Kidney glomerular epithelial cell (primary cell): ENCODE measurements around the gene SLC2A9.
"Not testable (repeated sequence)": the region's sequence is repeated elsewhere in the genome, so short reads cannot be mapped to it uniquely, and the experiment has no call there.

Experiments used
- DNase-seq: peaks from one replicate; lab custom pipeline; 2025; lab: John Stamatoyannopoulos, UW

Gene SLC2A9

DNA sequence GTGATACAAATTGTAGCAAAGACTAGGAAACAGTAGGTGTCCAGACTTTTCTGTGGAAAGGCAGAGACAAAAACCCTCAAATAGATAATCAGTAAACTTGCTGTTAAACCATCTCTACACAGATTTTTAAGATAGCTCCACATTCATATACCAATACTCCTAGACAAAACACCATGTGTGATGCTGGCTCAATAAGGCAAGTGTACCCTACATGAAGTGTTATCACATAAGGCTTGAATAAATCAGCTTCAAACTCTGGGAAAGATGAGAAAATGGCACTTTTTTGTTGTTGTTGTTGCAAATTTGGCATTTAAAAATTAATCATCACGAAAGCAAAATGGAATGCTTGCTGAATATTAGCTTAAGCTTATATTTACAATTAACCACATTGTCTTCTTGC is 194.7 kb downstream of the SLC2A9 start:
- DNase-seq: no peak

DNA sequence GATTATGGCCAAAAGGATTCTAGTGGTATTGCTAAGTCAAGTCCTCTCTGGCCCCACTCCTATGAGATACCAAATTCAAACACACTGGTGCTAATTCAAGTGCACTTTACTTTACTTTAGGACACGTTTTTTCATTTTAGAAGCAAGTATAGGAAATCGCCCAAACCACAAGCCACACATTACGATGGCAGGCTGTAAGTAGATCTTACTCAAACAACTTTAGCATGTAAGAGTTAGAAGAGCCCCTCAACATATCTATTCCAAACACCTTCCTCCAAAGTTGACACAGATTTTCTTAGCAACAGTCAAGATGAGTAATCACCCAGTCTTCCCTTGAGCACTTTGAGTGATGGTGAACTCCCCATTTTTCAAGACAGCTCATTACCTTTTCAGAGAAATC is 196.2 kb downstream of the SLC2A9 start:
- no peak for DNase-seq

GRCh38 chr4:9820343-9820742 is 201.0 kb downstream of the SLC2A9 start:
- DNase-seq: no peak

DNA sequence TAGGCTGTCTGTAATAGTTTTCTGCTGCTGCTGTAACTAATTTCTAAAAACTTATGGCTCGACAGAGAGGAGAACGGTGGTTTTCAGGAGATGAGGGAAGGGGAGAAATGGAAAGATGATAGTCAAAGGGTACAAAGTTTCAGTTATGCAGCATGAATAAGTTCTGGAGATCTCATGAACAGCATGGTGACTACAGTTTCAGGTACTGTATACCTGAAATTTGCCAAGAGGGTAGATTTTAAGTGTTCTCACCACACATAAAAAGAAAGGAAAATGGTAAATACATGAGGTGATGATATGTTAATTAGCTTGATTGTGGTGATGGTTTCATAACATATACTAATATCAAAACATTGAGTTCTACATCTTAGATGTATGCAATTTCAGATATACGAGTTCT is 205.0 kb downstream of the SLC2A9 start:
- no peak for DNase-seq

- DNase-seq: no peak
Measured at GRCh38 chr4:9812501-9813340, 208.6 kb downstream of the SLC2A9 start.

DNA sequence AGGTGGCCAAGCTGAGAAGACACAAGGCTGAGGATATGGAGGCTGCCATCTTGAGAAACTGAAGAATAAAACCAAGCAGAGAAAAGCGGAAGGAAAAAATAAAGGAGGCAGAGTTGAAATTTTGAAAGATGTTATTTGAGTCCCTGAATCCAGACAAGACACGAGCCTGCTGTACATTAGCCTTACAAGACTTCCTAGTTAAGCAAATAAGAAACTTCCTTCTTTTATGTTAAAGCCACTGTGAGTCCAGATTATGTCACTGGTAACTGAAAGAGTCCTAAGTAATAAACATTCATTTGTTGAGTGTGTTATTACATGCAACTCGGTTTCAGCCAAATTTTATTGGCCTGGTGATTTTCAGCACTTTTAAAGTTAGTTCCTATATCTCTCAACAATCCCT is 209.5 kb downstream of the SLC2A9 start:
- no peak for DNase-seq

DNA sequence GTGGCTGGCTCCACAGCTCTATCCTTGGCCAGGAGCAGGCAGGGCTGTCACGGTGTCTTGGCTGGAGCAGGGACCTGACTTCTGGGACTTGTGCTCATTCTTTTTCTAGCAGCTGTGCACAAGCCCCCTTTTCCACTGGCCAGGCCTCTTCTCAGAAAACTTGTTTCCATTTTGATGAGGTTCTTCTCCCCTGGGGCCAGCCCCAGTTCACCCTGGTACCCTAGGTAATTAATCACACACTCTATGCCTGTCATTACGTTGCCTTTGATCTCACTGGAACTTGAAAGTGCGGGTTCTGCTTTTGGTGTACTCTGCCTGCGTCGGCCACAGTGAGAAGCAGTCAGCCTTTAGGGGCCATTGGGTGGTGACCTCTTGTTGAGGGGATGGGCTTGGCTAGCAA is 213.2 kb downstream of the SLC2A9 start:
- no peak for DNase-seq

- peak; percentile 11 for DNase-seq
Measured at GRCh38 chr4:9804918-9805317, 216.4 kb downstream of the SLC2A9 start.

DNA sequence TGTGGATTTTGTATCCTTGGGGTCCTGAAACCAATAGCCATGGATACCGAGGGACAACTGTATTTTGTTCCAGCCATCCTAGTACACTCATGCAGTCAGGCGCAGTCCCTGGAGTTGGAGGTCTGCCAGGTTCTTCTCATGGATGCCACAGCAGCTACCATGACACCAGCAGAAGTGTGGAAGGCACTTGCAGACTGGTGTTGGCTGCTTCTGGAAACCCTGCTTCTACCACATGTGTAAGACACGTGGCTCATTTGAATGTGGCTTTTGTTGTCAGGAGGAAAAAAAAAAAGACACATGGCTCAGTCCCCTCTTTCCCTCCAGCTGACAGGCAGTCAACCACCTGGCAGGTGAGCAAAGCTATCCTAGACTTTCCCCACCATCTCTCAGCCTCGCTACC is 220.4 kb downstream of the SLC2A9 start:
- DNase-seq: no peak

- not testable (repeated sequence) for DNase-seq
Measured at GRCh38 chr4:9796641-9797040, 224.7 kb downstream of the SLC2A9 start.

- no peak for DNase-seq
Measured at GRCh38 chr4:9792381-9792780, 228.9 kb downstream of the SLC2A9 start.

DNA sequence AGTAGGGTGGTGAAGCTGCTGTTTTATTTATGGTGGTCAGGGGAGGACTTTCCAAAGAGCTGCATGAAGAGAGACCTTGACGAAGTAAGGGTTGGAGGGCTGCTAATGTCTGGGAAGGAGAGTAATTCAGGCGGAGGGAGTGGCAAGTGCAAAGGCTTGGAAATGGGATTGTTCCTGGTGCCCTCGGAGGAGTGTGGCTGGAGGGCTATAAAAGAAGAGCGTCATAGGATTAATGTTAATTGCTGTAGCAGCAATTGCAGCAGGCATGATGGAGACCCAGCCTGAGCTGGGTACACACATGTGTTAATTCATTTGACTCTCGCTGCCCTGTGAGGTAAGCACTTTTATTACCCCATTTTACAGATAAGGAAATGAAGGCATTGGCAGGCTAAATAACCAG is 235.4 kb downstream of the SLC2A9 start:
- not testable (repeated sequence) for DNase-seq

- DNase-seq: no peak
Measured at GRCh38 chr4:9782136-9782436, 239.2 kb downstream of the SLC2A9 start.

DNA sequence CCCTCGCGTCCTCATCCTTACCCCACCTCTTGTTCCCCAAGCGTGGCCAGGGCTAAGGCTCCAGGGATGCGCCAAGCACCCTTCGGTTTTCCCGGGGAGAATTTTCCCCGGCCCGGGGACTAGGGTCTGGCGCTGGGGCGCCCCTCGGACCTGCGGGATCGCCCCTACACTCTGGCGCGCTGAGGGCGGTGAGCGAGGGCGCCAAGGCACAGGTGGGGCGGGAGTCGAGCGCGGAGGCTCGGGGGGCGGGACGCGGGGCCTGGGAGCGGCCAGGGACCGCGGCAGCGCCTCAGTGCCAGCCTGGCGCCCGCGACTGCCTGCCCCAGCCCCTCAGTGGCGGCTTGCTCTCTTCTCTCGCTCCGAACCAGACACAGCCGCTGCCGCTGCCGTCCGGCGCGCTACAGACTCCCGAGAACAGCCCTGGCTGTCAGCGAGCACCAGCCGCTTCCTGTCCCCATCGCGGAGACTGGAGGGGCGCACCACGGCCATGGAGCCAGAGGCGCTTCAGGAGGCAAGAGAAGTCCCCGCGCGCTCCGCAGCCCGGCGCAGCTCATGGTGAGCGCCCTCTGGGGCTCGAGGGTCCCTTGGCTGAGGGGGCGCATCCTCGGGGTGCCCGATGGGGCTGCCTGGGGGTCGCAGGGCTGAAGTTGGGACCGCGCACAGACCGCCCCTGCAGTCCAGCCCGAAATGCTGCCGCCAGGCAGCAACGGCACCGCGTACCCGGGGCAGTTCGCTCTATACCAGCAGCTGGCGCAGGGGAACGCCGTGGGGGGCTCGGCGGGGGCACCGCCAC is 239.8 kb downstream of the SLC2A9 start, which contains the start of gene DRD5:
Gene DRD5, plus strand, starts transcription at position 292 of the 793 bp plus-strand sequence. Its CDS starts 396 bp downstream, at position 688.
- DNase-seq: no peak
